ENCODE results near the gene ELAC2. TPM values are rescaled to one million over a fixed set of nuclear protein-coding genes. Genes with fewer than 3 reads are reported as not detected.

Gene ELAC2
- total RNA-seq, 2 donors from 2014 or later: 66.9 to 104 TPM

DNA sequence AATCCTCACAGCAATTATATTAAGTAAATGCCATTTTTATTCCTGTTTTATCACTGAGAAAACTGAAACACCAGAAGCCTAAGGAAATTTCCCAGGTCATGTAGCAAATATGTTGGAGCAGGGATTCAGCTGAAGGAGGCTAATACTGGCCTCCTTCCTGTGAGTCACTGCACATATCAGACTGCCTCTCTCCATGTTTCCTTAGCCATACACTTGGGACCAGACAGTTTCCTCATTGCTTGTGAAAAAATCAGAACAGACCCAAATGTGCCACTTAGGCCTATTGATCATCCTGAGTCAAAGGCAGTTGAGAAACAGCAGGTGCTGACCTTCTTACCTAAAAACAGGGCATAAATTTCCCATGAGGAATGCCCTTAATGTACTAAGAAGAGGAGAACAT, 18.9 kb upstream of the ELAC2 start:
- Histone ChIP-seq H3K4me1 (replicated peaks) (no peaks in the 10 kb centered on the region), H3K27ac (no peak overlapping the region), H3K9me3 (no peaks in the 10 kb centered on the region), H3K36me3 (no peaks in the 10 kb centered on the region), H3K4me3 (no peak overlapping the region), H3K27me3 (replicated peaks; ENCODE audit: insufficient read depth) (no peaks in the 10 kb centered on the region)
- TF ChIP-seq, protein P1, sequence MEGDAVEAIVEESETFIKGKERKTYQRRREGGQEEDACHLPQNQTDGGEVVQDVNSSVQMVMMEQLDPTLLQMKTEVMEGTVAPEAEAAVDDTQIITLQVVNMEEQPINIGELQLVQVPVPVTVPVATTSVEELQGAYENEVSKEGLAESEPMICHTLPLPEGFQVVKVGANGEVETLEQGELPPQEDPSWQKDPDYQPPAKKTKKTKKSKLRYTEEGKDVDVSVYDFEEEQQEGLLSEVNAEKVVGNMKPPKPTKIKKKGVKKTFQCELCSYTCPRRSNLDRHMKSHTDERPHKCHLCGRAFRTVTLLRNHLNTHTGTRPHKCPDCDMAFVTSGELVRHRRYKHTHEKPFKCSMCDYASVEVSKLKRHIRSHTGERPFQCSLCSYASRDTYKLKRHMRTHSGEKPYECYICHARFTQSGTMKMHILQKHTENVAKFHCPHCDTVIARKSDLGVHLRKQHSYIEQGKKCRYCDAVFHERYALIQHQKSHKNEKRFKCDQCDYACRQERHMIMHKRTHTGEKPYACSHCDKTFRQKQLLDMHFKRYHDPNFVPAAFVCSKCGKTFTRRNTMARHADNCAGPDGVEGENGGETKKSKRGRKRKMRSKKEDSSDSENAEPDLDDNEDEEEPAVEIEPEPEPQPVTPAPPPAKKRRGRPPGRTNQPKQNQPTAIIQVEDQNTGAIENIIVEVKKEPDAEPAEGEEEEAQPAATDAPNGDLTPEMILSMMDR (IDR thresholded peaks at IDR 0.05): no peak
- intact Hi-C loops (cut with DNase I): loop anchor here (10.0 kb wide), 1 partner anchor 1888 kb away; no protein-coding TSS in a partner anchor
- DNase-seq (ENCODE audit: low spot score): no peak

DNA sequence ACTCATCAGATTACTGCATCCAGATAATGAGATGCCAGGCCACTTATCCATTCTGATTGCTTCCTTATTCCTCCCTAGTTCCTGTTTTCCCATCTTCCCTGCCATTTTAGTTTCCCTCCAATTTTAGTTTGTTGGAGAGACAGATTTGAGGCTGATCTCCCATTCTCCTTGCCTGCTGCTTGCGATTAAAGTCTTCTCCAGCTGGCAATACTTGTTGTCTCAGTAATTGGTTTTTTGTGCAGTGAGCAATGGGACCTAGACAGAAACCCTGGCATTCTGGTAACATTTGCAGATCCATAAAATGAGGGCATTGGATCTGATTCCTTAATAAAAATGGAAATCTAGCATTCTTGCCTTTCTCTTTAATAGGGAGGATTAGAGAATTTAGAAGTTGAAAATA, 17.6 kb upstream of the ELAC2 start:
- Histone ChIP-seq H3K27me3 (replicated peaks; ENCODE audit: insufficient read depth) (no peaks in the 10 kb centered on the region), H3K36me3 (no peaks in the 10 kb centered on the region), H3K4me3 (no peak overlapping the region), H3K9me3 (no peaks in the 10 kb centered on the region), H3K27ac (no peak overlapping the region), H3K4me1 (replicated peaks) (no peaks in the 10 kb centered on the region)
- TF ChIP-seq POLR2A (IDR thresholded peaks at IDR 0.05): no peak
- TF ChIP-seq, protein P1 (IDR thresholded peaks at IDR 0.05): no peak
- intact Hi-C loops (cut with DNase I): loop anchor here (10.0 kb wide), 1 partner anchor 1889 kb away; no protein-coding TSS in a partner anchor
- WGBS: 100% methylated on average over 1 of the region's 1 CpG
- DNase-seq (ENCODE audit: low spot score): no peak

DNA sequence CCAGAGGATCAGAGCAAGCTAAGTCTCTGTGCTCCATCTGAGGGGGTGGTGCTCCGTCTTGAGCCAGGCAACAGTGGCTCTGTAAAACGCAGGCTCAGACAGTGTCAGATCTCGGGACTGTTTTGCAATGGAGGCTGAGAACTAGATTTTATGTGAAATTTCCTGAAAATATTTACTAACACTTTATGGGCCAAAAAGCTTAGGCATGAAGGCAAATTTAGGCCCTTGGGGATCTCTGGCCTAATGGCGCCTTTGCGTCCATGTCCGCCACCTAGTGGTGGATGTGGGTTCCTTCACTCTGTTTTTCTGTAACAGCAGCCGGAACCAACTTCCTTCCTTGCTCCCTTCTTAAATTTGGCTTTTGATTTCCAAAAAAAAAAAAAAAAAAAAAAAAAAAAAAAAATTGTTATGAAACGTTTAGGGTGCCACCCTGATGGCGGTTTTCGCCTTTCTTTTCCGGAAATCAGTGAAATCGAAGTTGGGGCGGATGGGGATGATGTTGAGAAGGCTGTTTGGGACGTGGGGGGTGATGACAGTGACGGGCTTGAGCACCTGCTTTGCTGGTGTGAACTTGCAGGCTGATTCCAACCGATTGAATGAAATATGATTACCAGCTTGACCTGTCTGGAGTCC, 14.0 kb upstream of the ELAC2 start:
- Histone ChIP-seq H3K4me1 (replicated peaks) (no peaks in the 10 kb centered on the region), H3K27ac (no peak overlapping the region), H3K36me3 (no peaks in the 10 kb centered on the region), H3K9me3 (no peaks in the 10 kb centered on the region), H3K4me3 (no peak overlapping the region), H3K27me3 (replicated peaks; ENCODE audit: insufficient read depth) (no peaks in the 10 kb centered on the region)
- intact Hi-C loops (cut with DNase I): loop anchor here (5.0 to 10.0 kb wide), 2 partner anchors 1270 to 1893 kb away; partner anchors contain the start of gene HS3ST3B1
- TF ChIP-seq, protein P1 (IDR thresholded peaks at IDR 0.05): peak; percentile 35 to 60 (median 48)
- TF ChIP-seq POLR2AphosphoS5 (IDR thresholded peaks at IDR 0.05): no peak
- DNase-seq (ENCODE audit: low spot score): no peak
- WGBS: 58% methylated on average over 16 of the region's 16 CpGs

DNA sequence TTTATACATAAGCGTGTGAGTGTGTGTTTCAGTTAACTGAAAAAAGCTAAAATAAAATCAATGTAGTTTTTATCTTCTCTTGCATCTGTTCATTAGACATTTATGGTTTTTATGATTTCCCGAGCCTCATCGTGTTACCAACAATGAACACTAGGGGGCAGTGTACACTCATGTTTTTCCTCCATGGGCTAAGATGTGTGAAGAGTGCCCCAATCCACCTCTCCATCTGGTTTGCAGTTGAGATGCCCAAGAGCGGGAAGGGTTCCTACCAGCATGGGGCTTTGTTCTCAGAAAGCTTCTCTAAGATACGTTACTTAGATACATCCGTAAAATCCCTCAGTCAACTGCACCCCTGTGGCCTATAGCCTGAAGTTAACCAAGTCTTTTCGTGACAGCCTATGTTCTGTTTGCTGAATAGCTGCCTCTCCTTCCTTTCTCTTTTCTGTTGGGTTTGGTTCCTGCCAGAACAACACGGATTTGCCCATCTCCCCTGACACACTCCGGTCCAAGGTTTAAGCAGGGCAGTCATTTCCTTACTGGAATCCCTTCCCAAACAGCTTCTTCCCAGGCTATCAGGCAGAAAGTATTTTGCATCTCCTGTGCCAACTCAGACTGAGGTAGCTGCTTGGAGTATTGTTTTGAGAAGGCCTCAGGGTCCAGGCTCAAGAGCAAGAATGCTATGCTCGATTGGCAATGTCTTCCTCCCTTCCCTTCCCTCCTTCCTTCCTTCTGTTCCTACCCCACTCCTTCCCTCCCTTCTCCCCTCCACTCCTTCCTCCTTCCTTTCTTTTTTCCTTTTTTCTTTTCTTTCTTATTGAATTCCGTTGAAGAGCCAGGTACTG, 12.9 kb upstream of the ELAC2 start:
- Histone ChIP-seq H3K4me1 (replicated peaks) (no peaks in the 10 kb centered on the region), H3K36me3 (no peaks in the 10 kb centered on the region), H3K27ac (no peak overlapping the region), H3K4me3 (no peak overlapping the region), H3K9me3 (no peaks in the 10 kb centered on the region), H3K27me3 (replicated peaks; ENCODE audit: insufficient read depth) (no peaks in the 10 kb centered on the region)
- intact Hi-C loops (cut with DNase I): loop anchor here (5.0 to 10.0 kb wide), 2 partner anchors 1272 to 1894 kb away; partner anchors contain the start of gene HS3ST3B1
- whole genome bisulfite sequencing: 53% methylated on average over 11 of the region's 11 CpGs
- TF ChIP-seq POLR2A (IDR thresholded peaks at IDR 0.05): no peak
- TF ChIP-seq, protein P1 (IDR thresholded peaks at IDR 0.05): peak; percentile 51 to 81 (median 70)
- no peak for DNase-seq (ENCODE audit: low spot score)
